ENCODE measurements around the gene RARA.

RARA gene

GRCh38 chr17:40346765-40347158 is 37.8 kb downstream of the RARA start:
- H3K27ac ChIP-seq: no peak overlapping the region
- TF ChIP-seq CTCF (conservative IDR thresholded peaks at IDR 0.05): no peak
- no peak for TF ChIP-seq ZFX (IDR thresholded peaks at IDR 0.05)

GRCh38 chr17:40347319-40348135 is 38.5 kb downstream of the RARA start:
- no peak overlapping the region for H3K27ac ChIP-seq

GRCh38 chr17:40348136-40348504 is 39.1 kb downstream of the RARA start:
- H3K27ac ChIP-seq: no peak overlapping the region
- no peak for TF ChIP-seq CTCF (conservative IDR thresholded peaks at IDR 0.05)
- no peak for TF ChIP-seq ZFX (IDR thresholded peaks at IDR 0.05)

More at GRCh38 chr17:40347319-40348135, 38.5 kb downstream of the RARA start:
- TF ChIP-seq ZFX (IDR thresholded peaks at IDR 0.05) (no peak), CTCF (conservative IDR thresholded peaks at IDR 0.05) (no peak)

DNA sequence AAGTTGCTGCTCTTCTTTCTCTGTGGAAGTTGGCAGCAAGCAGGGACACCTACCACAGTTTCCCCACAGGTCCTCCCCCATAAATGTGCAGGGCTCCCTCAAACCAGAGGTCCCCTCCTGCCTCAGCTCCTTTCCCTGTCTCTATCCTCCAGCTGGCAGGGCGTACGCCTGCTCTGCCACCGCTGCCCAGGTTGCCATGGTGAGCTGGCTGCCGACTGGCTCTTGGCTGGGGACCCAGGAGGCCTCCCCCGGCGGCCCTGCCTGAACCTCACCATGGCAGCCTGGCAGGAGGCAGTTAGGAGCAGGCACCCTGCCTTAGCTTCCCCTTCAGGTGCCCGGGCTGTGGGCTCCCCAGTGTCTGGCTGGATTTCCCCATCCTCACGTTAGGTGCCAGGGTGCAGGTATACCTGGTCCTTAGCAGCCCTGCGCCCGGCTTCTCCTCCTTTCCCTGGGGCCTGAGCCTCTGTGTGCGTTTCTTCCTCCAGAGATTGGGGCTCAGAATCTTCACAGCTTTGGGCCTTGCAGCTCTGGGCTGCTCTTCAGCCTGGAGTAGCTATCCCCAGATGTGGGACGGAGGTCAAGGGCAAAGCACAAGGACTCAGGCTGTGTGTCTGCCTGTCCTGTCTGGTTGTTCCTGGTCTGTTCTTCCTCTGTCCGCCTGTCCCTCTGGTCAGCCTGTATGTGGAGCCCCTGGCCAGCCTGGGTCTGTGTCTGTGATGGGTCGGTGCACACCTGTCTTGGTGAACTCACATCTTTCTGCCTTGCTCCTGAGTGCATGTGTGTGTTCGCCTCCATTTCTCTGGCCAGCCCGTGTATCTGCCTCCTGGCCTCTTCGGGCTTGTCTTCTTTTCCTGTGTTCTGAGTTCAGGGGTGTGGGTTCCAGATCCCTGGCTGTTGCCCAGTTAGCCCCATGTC is 39.8 kb downstream of the RARA start:
- TF ChIP-seq ZFX (IDR thresholded peaks at IDR 0.05) (no peak), CTCF (conservative IDR thresholded peaks at IDR 0.05) (no peak)
- H3K27ac ChIP-seq: no peak overlapping the region

DNA sequence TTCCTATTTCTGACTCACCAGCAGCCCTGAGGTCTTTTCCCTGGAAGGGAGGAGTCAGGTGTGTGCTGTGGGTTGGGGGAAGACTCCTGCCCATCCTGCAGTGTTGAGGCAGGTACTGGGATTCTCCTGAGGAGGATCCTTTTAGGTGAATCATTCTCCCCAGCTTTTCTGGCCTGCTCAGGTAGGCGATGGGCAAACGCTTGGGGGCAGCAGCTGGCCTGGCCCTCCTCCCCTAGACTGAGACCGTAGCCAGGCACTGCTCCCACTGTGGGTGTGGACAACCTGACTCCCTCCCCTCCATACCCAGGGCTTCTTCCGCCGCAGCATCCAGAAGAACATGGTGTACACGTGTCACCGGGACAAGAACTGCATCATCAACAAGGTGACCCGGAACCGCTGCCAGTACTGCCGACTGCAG is 40.5 kb downstream of the RARA start:
- H3K27ac ChIP-seq: no peak overlapping the region
- no peak for TF ChIP-seq CTCF (conservative IDR thresholded peaks at IDR 0.05)
- no peak for TF ChIP-seq ZFX (IDR thresholded peaks at IDR 0.05)

- no peak overlapping the region for H3K27ac ChIP-seq
- TF ChIP-seq ZFX (IDR thresholded peaks at IDR 0.05) (no peak), CTCF (conservative IDR thresholded peaks at IDR 0.05) (no peak)
Measured at GRCh38 chr17:40349895-40350688, 41.1 kb downstream of the RARA start.
